8988T (cell line): ENCODE data around the gene HUS1B.

Source experiments
- DNase-seq: peaks from one replicate; pipeline ENCODE4 v3.0.0; 2011

HUS1B gene

DNA sequence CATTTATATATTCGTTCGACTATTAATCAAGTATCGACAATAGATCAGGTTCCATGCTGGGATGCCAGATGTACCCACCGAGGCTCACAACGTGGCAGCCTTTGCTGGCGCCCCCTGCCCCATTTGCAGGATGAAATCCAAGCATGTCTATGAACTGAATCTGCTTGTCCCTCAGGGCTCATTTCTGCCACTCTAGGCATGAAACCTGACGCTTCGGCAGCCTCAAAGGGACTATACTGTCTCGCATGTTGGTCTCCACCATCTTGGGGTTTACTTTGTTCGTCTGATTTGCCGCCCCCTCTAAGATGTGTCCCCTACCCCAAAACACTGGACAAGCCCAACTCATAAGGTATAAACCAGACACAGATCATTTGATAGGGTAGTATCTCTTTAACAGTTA is 36.7 kb downstream of the HUS1B start:
- DNase-seq = no peak

DNA sequence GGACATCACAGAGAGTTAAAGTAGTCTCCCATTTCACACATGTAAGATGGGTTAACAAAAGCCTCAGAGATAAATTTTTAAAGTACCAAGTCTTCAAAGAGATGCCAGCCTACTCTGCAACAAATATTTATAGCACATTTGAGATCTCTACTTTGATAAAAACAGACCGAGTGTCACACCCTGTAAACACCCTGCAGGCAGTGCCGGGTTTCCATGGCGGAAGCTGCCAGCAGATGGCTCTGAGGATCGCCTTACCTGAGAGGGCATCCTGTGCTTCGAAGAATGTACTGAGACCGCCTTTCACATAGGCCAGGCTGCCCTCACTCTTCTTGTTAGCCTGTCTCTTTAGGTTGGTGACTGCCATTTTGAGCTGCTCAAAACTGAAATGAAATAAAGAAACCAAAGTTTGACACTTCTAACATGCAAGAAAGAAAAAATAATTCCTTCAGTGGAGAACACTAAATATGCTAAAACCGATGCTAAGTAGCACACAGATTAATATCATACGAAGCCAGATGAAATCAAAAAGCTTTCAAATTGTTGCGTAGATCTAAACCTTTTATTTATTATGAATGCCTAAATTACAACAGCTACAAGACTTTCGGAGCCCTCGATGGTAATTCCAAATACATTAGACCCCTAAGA is 39.3 kb downstream of the HUS1B start:
- no peak for DNase-seq

DNA sequence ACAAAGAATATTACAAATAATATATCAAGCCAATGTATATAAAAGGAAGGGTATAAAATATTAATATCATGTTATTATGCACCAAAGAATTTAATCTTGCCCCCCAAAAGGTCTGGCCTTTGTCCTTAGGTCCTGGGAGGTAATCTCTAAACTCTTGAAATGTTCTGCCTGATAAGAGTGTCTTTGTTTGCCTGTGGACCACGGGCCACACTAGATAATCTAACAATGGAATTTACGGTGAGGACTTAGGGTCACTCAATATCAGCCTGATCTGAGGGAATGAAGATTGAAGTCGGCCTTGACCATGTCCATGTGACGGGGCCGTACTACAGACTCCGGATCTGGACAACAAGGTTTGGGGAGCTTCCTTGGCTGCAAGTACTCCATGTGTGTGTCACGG is 42.9 kb downstream of the HUS1B start:
- no peak for DNase-seq

DNA sequence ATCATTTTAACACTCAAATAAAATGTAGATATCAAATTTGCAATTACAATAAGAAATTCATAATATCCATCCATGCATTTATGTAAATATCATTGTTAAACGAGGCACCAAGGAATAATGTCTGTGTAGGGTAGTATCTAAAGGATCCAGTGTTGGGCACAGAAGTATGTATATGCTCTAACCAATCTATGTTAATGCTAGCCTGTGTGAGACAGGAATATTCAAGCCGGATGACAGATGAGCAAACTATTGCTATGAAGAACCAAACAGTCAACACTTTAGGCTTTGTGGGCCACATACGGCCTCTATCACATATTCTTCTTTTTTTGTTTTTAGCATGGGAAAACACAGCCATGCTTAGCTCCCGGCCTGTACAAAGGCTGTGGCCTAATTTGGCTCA is 45.0 kb downstream of the HUS1B start:
- DNase-seq = no peak

DNA sequence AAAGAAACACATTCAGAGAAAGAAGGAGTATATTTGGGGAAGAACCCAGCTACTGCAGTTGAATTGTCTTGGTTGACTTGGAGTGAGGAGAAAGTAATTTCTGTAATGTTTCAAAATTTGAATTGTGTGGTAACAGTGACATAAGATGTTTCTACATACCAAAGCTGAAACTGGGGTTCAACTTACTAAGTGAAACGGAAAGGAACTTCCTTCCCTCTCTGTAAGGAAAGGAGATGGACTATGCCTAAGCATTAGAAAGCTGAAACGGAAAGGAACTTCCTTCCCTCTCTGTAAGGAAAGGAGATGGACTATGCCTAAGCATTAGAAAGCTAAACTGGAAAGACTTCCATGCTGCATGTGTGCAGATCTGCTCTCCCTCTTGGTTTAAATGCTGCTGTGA is 46.0 kb downstream of the HUS1B start:
- no peak for DNase-seq

DNA sequence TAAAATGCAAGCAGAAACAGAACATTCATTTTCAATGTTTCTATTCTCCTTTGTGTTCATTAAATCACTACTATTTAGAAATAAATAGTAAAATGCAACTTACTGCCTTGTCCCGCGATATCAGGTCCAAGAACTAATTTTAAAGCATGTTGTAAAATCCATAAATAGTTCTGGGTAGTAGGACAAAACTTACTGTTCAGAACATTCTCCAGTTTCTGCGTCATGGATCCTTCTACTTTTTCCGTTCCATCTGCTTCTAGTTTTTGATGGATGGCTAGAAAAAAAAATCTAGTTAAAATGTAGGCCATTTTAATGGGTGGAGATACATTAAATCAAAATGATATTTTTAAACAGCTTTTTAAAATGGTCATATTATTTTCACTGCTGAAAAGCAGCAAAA is 47.0 kb downstream of the HUS1B start:
- DNase-seq = no peak

DNA sequence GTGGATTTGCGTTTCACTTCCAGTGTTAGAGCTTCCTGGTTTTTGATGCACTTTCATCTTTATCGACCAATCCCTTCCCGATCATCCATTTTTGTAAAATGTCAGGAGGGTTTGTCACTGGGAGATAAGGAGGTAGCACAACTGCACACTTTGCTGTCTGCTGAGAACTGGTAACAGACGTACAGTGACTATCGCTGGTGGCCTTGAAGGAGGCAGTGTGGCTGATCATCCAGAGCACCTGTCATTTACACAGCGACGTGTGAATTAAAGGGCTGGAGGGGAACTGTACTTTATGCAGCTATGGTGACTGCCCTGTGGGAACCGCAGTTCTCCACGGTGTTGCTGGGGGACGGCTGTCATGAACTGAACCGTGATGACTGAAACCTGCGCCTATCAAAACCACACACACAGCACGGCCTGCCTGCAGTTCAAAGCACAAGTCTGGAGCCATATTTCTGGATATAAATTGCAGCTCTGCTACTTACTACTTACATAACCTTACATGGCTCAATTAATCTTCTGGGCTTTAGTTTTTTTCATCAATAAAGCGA is 50.0 kb downstream of the HUS1B start:
- DNase-seq = no peak
